Liver (tissue), 3 donors: ENCODE results near the gene IGSF3.

Experiments used
- EGR1 ChIP-seq, 2 donors: IDR thresholded peaks; 2 replicates each; pipeline ENCODE4 v1.6.1; 2016 to 2018; ENCODE audit warnings: antibody characterized with exemption in 2 of 2, low read depth in 2 of 2
- GABPA ChIP-seq, 2 donors: IDR thresholded peaks in 1 of 2; conservative IDR thresholded peaks in 1 of 2; 2 replicates each; pipeline ENCODE4 v1.6.1; 2016; ENCODE audit warnings: antibody characterized with exemption in 2 of 2, mild to moderate bottlenecking in 1 of 2, moderate library complexity in 1 of 2
- JUND ChIP-seq, 2 donors: IDR thresholded peaks; 2 replicates each; pipeline ENCODE4 v1.6.1; 2016; ENCODE audit warnings: antibody characterized with exemption in 2 of 2
- RAD21 ChIP-seq, 2 donors: IDR thresholded peaks; 2 replicates each; pipeline ENCODE4 v1.6.1; 2016; ENCODE audit warnings: antibody characterized with exemption in 2 of 2, mild to moderate bottlenecking in 2 of 2
- RXRA ChIP-seq, 2 donors: IDR thresholded peaks; 2 replicates each; pipeline ENCODE4 v1.6.1; 2017 to 2018; ENCODE audit warnings: antibody characterized with exemption in 2 of 2, mild to moderate bottlenecking in 1 of 2
- SP1 ChIP-seq: IDR thresholded peaks from 2 replicates; pipeline ENCODE4 v1.6.1; 2018; ENCODE audit warnings: antibody characterized with exemption, mild to moderate bottlenecking
- TAF1 ChIP-seq: conservative IDR thresholded peaks from 2 replicates; pipeline ENCODE4 v1.6.1; 2016; ENCODE audit warnings: antibody characterized with exemption, mild to moderate bottlenecking
- YY1 ChIP-seq: IDR thresholded peaks from 2 replicates; pipeline ENCODE4 v1.6.1; 2016; ENCODE audit warnings: antibody characterized with exemption, mild to moderate bottlenecking
- TF ChIP-seq, protein P1 (sequence below): fragments of 150-350 bp; IDR thresholded peaks from 2 replicates; pipeline ENCODE4 v1.5.1; 2017; ENCODE audit warnings: improper control_type of control experiment, low read depth, low read length; ENCODE audit not compliant: missing input control
- TF ChIP-seq, protein P2 (sequence below): IDR thresholded peaks from 2 replicates; pipeline ENCODE4 v1.6.1; 2016; ENCODE audit warnings: antibody characterized with exemption, mild to moderate bottlenecking
- donor health status: healthy.
- donor health status: healthy.

DNA sequence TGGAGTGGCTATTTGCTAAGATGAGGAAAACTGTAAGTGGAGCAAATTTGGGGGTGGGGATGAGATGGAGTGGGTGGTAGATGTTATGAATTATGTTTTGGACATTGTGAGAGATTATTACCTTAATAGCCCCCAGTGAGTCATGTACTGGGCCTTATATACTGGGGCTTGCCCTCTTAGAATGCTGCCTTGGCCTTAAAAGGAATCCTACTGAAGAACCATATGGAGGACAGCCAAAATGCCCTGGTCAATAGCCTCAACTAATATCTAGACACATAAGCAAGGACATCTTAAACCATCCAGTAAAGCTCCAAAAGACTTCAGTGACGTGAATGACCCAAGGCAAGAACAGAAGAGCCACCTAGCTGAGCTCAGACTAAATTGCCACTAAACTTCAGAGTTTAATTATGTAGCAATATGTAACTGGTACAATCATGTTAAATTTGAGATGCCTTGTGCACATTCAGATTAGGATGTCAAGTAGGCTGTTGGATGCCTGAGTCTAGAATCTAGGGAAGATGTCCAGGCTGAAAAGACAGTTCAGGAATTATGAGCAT lies 13.9 kb upstream of the IGSF3 start:
- TF ChIP-seq, protein P1, sequence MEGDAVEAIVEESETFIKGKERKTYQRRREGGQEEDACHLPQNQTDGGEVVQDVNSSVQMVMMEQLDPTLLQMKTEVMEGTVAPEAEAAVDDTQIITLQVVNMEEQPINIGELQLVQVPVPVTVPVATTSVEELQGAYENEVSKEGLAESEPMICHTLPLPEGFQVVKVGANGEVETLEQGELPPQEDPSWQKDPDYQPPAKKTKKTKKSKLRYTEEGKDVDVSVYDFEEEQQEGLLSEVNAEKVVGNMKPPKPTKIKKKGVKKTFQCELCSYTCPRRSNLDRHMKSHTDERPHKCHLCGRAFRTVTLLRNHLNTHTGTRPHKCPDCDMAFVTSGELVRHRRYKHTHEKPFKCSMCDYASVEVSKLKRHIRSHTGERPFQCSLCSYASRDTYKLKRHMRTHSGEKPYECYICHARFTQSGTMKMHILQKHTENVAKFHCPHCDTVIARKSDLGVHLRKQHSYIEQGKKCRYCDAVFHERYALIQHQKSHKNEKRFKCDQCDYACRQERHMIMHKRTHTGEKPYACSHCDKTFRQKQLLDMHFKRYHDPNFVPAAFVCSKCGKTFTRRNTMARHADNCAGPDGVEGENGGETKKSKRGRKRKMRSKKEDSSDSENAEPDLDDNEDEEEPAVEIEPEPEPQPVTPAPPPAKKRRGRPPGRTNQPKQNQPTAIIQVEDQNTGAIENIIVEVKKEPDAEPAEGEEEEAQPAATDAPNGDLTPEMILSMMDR: no peak
- TF ChIP-seq EGR1 (IDR thresholded peaks at IDR 0.05; ENCODE audit: low read depth in 2 of 2) (no peak), GABPA (IDR thresholded peaks at IDR 0.05 in 1 of 2, conservative IDR thresholded peaks at IDR 0.05 in 1 of 2) (no peak), RXRA (IDR thresholded peaks at IDR 0.05) (no peak), RAD21 (IDR thresholded peaks at IDR 0.05) (no peak), TAF1 (no peak), SP1 (no peak), YY1 (no peak), JUND (IDR thresholded peaks at IDR 0.05) (no peak)
- TF ChIP-seq, protein P2, sequence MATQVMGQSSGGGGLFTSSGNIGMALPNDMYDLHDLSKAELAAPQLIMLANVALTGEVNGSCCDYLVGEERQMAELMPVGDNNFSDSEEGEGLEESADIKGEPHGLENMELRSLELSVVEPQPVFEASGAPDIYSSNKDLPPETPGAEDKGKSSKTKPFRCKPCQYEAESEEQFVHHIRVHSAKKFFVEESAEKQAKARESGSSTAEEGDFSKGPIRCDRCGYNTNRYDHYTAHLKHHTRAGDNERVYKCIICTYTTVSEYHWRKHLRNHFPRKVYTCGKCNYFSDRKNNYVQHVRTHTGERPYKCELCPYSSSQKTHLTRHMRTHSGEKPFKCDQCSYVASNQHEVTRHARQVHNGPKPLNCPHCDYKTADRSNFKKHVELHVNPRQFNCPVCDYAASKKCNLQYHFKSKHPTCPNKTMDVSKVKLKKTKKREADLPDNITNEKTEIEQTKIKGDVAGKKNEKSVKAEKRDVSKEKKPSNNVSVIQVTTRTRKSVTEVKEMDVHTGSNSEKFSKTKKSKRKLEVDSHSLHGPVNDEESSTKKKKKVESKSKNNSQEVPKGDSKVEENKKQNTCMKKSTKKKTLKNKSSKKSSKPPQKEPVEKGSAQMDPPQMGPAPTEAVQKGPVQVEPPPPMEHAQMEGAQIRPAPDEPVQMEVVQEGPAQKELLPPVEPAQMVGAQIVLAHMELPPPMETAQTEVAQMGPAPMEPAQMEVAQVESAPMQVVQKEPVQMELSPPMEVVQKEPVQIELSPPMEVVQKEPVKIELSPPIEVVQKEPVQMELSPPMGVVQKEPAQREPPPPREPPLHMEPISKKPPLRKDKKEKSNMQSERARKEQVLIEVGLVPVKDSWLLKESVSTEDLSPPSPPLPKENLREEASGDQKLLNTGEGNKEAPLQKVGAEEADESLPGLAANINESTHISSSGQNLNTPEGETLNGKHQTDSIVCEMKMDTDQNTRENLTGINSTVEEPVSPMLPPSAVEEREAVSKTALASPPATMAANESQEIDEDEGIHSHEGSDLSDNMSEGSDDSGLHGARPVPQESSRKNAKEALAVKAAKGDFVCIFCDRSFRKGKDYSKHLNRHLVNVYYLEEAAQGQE: no peak
